Body of pancreas (tissue), 4 donors: ENCODE measurements around the gene CFAP299. TPM values are rescaled to one million over a fixed set of nuclear protein-coding genes. Genes with fewer than 3 reads are reported as not detected.

Experiments
- ATAC-seq: fragments of 150-250 bp; one replicate; pipeline ENCODE4 v1.9.1; 2016
- DNase-seq, 4 donors: peaks; one replicate each; pipeline ENCODE4 v3.0.0-alpha.2; 2019
- H3K27ac ChIP-seq, 4 donors: fragments of 200-600 bp; sonication (generic); 1 replicate in 3 of 4; 2 replicates in 1 of 4; pipeline versions ENCODE4 v1.5.1 to v1.6.1; 2016 to 2019; ENCODE audit warnings: mild to moderate bottlenecking in 1 of 4, mixed read lengths in 1 of 4, moderate library complexity in 1 of 4
- H3K27me3 ChIP-seq, 2 donors: fragments of 200-600 bp; sonication (generic); one replicate each; pipeline ENCODE4 v1.6.0; 2016; ENCODE audit warnings: mild to moderate bottlenecking in 1 of 2
- H3K36me3 ChIP-seq, 2 donors: fragments of 200-600 bp; sonication (generic); replicated peaks in 1 of 2; 2 replicates each; pipeline ENCODE4 v1.5.1; 2016; ENCODE audit warnings: low read depth in 2 of 2; ENCODE audit not compliant: insufficient read depth in 1 of 2
- H3K4me1 ChIP-seq: fragments of 200-600 bp; sonication (generic); one replicate; pipeline ENCODE4 v1.6.0; 2016
- H3K4me3 ChIP-seq, 2 donors: fragments of 200-600 bp; sonication (generic); 1 replicate in 1 of 2; 2 replicates in 1 of 2; pipeline ENCODE4 v1.5.1; 2016 to 2019
- H3K9me3 ChIP-seq, 3 donors: fragments of 200-600 bp; sonication (generic); 1 replicate in 2 of 3; 2 replicates in 1 of 3; pipeline ENCODE4 v1.5.1; 2016
- POLR2A ChIP-seq, 3 donors: fragments of 450-650 bp; IDR thresholded peaks; one replicate each; pipeline ENCODE4 v1.6.1; 2016; ENCODE audit warnings: antibody characterized with exemption in 3 of 3, mild to moderate bottlenecking in 2 of 3
- WGBS, 2 donors: methylation state at CpG; one replicate each; pipeline ENCODE4 v1.1.5; 2017; 5-methylcytosine and 5-hydroxymethylcytosine counted together
- intact Hi-C: fragments of 100-400 bp; cut with DNase I; formaldehyde crosslinking; loops from one replicate; pipeline ENCODE4 v1.15.1; 2023
- total RNA-seq, 2 donors: library from RNA; depleted of rRNA; stranded (reverse); fragments of >200 nt; gene quantifications; one replicate each; pipeline ENCODE4 v1.1.0, GENCODE V29; 2016
- TF ChIP-seq, protein P1 (sequence below), 7 experiments: fragments of 450-650 bp in 4 of 7; fragments of 200-600 bp in 3 of 7; sonication (generic) in 3 of 7; IDR thresholded peaks; one replicate each; pipeline ENCODE4 v1.5.1; 2016 to 2019; ENCODE audit warnings: antibody characterized with exemption in 7 of 7

Gene CFAP299
- total RNA-seq, 2 donors from 2014 or later, result not detected

GRCh38 chr4:80446248-80446647 lies 110.7 kb downstream of the CFAP299 start:
- Histone ChIP-seq H3K27me3 (no peaks in the 10 kb centered on the region), H3K36me3 (no peaks in the 10 kb centered on the region), H3K9me3 (no peaks in the 10 kb centered on the region), H3K27ac (no peak overlapping the region), H3K4me1 (no peaks in the 10 kb centered on the region), H3K4me3 (no peak overlapping the region)
- no peak for TF ChIP-seq POLR2A (IDR thresholded peaks at IDR 0.05)
- TF ChIP-seq, protein P1, sequence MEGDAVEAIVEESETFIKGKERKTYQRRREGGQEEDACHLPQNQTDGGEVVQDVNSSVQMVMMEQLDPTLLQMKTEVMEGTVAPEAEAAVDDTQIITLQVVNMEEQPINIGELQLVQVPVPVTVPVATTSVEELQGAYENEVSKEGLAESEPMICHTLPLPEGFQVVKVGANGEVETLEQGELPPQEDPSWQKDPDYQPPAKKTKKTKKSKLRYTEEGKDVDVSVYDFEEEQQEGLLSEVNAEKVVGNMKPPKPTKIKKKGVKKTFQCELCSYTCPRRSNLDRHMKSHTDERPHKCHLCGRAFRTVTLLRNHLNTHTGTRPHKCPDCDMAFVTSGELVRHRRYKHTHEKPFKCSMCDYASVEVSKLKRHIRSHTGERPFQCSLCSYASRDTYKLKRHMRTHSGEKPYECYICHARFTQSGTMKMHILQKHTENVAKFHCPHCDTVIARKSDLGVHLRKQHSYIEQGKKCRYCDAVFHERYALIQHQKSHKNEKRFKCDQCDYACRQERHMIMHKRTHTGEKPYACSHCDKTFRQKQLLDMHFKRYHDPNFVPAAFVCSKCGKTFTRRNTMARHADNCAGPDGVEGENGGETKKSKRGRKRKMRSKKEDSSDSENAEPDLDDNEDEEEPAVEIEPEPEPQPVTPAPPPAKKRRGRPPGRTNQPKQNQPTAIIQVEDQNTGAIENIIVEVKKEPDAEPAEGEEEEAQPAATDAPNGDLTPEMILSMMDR (IDR thresholded peaks at IDR 0.05), result no peak
- intact Hi-C loops, result no loop called here
- DNase-seq (no peak), ATAC-seq (no peak)

- TF ChIP-seq POLR2A (IDR thresholded peaks at IDR 0.05), result no peak
- TF ChIP-seq, protein P1 (IDR thresholded peaks at IDR 0.05), result no peak
- no peak overlapping the region for H3K4me3 ChIP-seq
- intact Hi-C loops, result no loop called here
- no peaks in the 10 kb centered on the region for H3K9me3 ChIP-seq
- H3K27me3 ChIP-seq, result no peaks in the 10 kb centered on the region
- WGBS, 2 donors, result 51 to 75% methylated on average over 1 of the region's 1 CpG
- H3K36me3 ChIP-seq, result no peaks in the 10 kb centered on the region
- DNase-seq (no peak), ATAC-seq (no peak)
- no peak overlapping the region for H3K27ac ChIP-seq
- H3K4me1 ChIP-seq, result no peaks in the 10 kb centered on the region
Observed at GRCh38 chr4:80446664-80447063, 111.1 kb downstream of the CFAP299 start.

GRCh38 chr4:80447493-80447892 lies 112.0 kb downstream of the CFAP299 start:
- DNase-seq (no peak), ATAC-seq (no peak)
- Histone ChIP-seq H3K9me3 (no peaks in the 10 kb centered on the region), H3K4me1 (no peaks in the 10 kb centered on the region), H3K27ac (no peak overlapping the region), H3K36me3 (no peaks in the 10 kb centered on the region), H3K4me3 (no peak overlapping the region), H3K27me3 (no peaks in the 10 kb centered on the region)
- TF ChIP-seq POLR2A (IDR thresholded peaks at IDR 0.05), result no peak
- TF ChIP-seq, protein P1 (IDR thresholded peaks at IDR 0.05), result no peak
- WGBS, 2 donors, result 86 to 89% methylated on average over 8 to 9 of the region's 9 CpGs
- intact Hi-C loops, result no loop called here

DNA sequence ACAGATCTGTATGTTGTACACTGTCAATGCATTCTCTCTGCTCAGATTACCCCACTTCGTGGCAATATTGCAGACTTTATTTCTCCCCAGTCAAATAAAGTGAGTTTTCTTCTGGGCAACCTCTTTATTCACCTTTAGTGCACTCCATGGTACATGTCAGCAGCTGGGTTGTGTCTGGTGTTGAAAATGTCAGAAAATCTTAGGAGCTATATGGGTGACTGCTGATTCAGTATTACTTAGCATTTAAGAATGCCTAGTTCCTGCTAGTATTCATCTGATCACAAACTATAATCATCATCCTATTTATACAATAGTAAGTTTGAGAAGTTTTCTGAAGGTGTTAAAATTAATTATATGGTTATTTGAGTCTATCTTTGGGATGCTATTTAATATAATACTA lies 112.5 kb downstream of the CFAP299 start:
- 69 to 82% methylated on average over 1 of the region's 1 CpG for WGBS, 2 donors
- Histone ChIP-seq H3K27me3 (no peaks in the 10 kb centered on the region), H3K27ac (no peak overlapping the region), H3K9me3 (no peaks in the 10 kb centered on the region), H3K4me1 (no peaks in the 10 kb centered on the region), H3K4me3 (no peak overlapping the region), H3K36me3 (no peaks in the 10 kb centered on the region)
- intact Hi-C loops, result no loop called here
- no peak for ATAC-seq
- DNase-seq, result no peak
- TF ChIP-seq, protein P1 (IDR thresholded peaks at IDR 0.05), result no peak

DNA sequence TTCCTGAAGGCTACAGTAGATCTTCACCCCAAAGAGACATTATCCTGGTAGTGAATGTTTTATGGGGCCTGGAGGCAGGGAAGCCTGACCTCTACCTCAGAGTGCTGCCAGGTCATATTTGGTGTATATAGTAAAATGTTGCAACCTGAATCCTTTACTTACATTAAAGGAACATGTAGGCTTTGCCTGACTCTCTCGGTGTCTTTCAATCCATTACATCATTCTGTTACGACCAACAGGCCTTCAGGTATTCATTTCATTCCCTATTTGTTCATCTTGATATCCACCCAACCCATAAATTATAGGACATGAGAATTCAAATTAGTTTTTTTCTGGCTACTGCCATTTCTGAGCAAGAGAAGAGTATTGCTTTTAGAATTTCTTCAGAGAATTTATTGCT lies 116.5 kb downstream of the CFAP299 start:
- intact Hi-C loops, result no loop called here
- Histone ChIP-seq H3K4me3 (no peak overlapping the region), H3K4me1 (no peaks in the 10 kb centered on the region), H3K27me3 (no peaks in the 10 kb centered on the region), H3K27ac (no peak overlapping the region), H3K36me3 (no peaks in the 10 kb centered on the region), H3K9me3 (no peaks in the 10 kb centered on the region)
- TF ChIP-seq, protein P1 (IDR thresholded peaks at IDR 0.05), result no peak
- TF ChIP-seq POLR2A (IDR thresholded peaks at IDR 0.05), result no peak
- WGBS, 2 donors, result 57 to 67% methylated on average over 2 of the region's 2 CpGs
- DNase-seq, result no peak
- no peak for ATAC-seq
